ENCODE results near the gene CTNNAL1. TPM values are rescaled to one million over a fixed set of nuclear protein-coding genes. Genes with fewer than 3 reads are reported as not detected.
A peak's percentile ranks its signal among the peaks of the same experiment; 100 is the strongest.

CTNNAL1 gene
- total RNA-seq, 1 experiment from 2014 or later: 72.0 TPM

GRCh38 chr9:108897324-108898096 is 115.8 kb downstream of the CTNNAL1 start:
- Histone ChIP-seq H3K9me3 (ENCODE audit: low read depth, low read length, poor library complexity, severe bottlenecking) (no peaks in the 10 kb centered on the region), H3K36me3 (ENCODE audit: insufficient read depth, low read length, poor library complexity, severe bottlenecking) (peaks cover 58% of the 10 kb centered on the region), H3K4me3 (ENCODE audit: low read depth, low read length, poor library complexity, severe bottlenecking) (no peak overlapping the region), H3K27me3 (replicated peaks; ENCODE audit: insufficient read depth, low read depth, low read length, poor library complexity) (no peaks in the 10 kb centered on the region), H3K4me1 (ENCODE audit: insufficient read depth, low read length, poor library complexity, severe bottlenecking) (no peaks in the 10 kb centered on the region), H3K27ac (ENCODE audit: low read depth, low read length, poor library complexity, severe bottlenecking) (no peak overlapping the region)
- ChIA-PET CTCF (no interaction called here), POLR2A (ENCODE audit: low non-redundant PET) (no interaction called here)
- DNase-seq (ENCODE audit: low spot score): no peak
- TF ChIP-seq EZH2 (IDR thresholded peaks at IDR 0.05; ENCODE audit: borderline replicate concordance, low read depth, low read length, poor library complexity, severe bottlenecking): no peak
- TF ChIP-seq, protein P1, sequence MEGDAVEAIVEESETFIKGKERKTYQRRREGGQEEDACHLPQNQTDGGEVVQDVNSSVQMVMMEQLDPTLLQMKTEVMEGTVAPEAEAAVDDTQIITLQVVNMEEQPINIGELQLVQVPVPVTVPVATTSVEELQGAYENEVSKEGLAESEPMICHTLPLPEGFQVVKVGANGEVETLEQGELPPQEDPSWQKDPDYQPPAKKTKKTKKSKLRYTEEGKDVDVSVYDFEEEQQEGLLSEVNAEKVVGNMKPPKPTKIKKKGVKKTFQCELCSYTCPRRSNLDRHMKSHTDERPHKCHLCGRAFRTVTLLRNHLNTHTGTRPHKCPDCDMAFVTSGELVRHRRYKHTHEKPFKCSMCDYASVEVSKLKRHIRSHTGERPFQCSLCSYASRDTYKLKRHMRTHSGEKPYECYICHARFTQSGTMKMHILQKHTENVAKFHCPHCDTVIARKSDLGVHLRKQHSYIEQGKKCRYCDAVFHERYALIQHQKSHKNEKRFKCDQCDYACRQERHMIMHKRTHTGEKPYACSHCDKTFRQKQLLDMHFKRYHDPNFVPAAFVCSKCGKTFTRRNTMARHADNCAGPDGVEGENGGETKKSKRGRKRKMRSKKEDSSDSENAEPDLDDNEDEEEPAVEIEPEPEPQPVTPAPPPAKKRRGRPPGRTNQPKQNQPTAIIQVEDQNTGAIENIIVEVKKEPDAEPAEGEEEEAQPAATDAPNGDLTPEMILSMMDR (conservative IDR thresholded peaks at IDR 0.05; ENCODE audit: low read depth, low read length): no peak
- intact Hi-C loops (cut with micrococcal nuclease; ENCODE audit: unreplicated experiment): no loop called here
- no TSS peak for BruUV-seq (replicated peaks)

- TF ChIP-seq EZH2 (IDR thresholded peaks at IDR 0.05; ENCODE audit: borderline replicate concordance, low read depth, low read length, poor library complexity, severe bottlenecking): no peak
- TF ChIP-seq, protein P1 (conservative IDR thresholded peaks at IDR 0.05; ENCODE audit: low read depth, low read length): no peak
- POLR2A ChIA-PET (ENCODE audit: low non-redundant PET): interaction anchor here (0.6 kb wide), 1 partner anchor 402 kb away, joined by 3 read pairs; no protein-coding TSS in a partner anchor
- intact Hi-C loops (cut with micrococcal nuclease; ENCODE audit: unreplicated experiment): no loop called here
- no peak for DNase-seq (ENCODE audit: low spot score)
- Histone ChIP-seq H3K4me1 (ENCODE audit: insufficient read depth, low read length, poor library complexity, severe bottlenecking) (no peaks in the 10 kb centered on the region), H3K27me3 (replicated peaks; ENCODE audit: insufficient read depth, low read depth, low read length, poor library complexity) (no peaks in the 10 kb centered on the region), H3K36me3 (ENCODE audit: insufficient read depth, low read length, poor library complexity, severe bottlenecking) (peaks cover 66% of the 10 kb centered on the region), H3K4me3 (ENCODE audit: low read depth, low read length, poor library complexity, severe bottlenecking) (no peak overlapping the region), H3K9me3 (ENCODE audit: low read depth, low read length, poor library complexity, severe bottlenecking) (no peaks in the 10 kb centered on the region), H3K27ac (ENCODE audit: low read depth, low read length, poor library complexity, severe bottlenecking) (no peak overlapping the region)
- CTCF ChIA-PET: no interaction called here
- BruUV-seq (replicated peaks): no TSS peak
Observed at GRCh38 chr9:108894225-108894997, 118.9 kb downstream of the CTNNAL1 start.

Small RNA genes within 50 kb of the gene (microRNA-seq; reads per million reads assigned to microRNA genes)
- gene MIR32: 1,484 reads per million, percentile 85 among the genes with 10 or more reads in this experiment

Other genes with a start within 250 kb of the CTNNAL1 start
- gene ACTL7B, start 157.5 kb downstream of the CTNNAL1 start, total RNA-seq (2021): not detected in 2 replicates
- not detected in 2 replicates for gene ACTL7A, start 151.2 kb downstream of the CTNNAL1 start, total RNA-seq (2021)
- 34.1 and 38.7 TPM in 2 replicates for gene ELP1, start 79.4 kb downstream of the CTNNAL1 start, total RNA-seq (2021)
- gene ABITRAM, start 79.1 kb downstream of the CTNNAL1 start, total RNA-seq (2021): 20.2 and 20.7 TPM in 2 replicates
- 57.1 and 59.8 TPM in 2 replicates for gene TMEM245, start 106.4 kb upstream of the CTNNAL1 start, total RNA-seq (2021)
- 0.04 and 0.41 TPM in 2 replicates for gene FRRS1L, start 153.8 kb upstream of the CTNNAL1 start, total RNA-seq (2021)

Measured in A673 (cell line).